ENCODE results near the gene TMPRSS3.

The TMPRSS3 gene

DNA sequence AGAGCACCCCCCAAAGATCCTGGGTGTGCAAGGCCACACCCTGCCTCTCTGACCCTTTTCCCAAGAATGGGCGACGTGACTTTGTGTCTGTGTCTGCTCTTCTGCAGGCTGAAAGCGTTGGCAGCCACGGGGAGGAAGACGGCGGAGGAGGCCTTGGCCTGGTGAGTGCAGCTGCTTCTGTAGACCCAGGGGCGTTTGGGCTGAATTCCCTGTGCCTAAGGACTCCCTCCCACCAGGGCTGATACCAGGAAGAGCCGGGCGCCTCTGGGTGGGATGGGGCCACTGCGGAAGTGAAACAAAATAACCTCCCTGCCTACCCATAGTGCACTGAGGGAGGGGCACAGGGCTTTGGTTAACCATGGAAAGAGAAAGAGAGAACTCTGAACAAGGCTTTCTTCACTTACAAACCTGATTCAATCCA lies 10.4 kb upstream of the TMPRSS3 start:
- no peak for DNase-seq

DNA sequence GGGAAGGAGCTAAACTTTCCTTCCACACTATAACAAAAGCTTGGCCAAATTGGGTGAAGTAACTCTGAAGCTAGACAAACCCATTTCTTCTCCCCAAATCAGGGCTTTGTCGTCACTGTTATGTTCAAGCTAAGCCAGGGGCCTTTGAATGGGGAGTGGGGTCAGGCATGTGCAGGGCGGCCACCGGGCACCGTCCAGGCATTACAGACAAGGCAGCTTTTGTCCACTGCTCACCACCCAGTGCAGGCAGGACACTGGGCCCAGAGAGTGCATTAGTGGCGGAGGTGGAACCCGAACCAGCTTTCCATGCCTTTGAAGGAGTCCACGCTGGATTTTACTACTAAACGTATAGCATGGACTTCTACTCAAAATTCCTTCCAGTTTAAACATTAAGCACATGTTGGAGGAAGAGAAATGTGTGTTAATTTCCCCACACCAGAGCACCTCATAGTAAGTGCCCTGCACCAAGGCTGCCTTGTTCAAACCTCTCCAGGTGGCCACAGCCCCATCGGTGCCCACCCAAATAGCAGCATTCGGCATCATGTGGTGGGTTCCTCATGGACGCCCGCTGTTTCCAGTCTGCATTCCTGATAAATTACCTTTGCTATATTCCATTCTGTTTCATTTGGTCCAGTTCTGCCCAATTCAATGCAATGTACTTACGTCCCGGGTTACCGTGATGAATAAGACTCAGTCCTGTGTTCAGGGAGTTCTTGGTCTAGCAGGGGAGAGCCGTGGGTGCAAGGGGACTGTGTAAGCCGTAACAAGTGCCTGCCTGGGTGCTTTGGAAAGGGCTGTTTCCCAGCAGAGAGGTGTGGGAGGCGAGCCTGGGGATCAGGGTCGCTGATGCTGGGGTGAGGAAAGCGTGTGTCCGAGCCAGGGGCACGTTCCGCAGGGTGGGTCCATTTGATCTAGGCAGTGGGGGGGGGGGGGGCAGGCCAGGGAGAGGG lies 9.5 kb upstream of the TMPRSS3 start:
- DNase-seq = no peak

DNA sequence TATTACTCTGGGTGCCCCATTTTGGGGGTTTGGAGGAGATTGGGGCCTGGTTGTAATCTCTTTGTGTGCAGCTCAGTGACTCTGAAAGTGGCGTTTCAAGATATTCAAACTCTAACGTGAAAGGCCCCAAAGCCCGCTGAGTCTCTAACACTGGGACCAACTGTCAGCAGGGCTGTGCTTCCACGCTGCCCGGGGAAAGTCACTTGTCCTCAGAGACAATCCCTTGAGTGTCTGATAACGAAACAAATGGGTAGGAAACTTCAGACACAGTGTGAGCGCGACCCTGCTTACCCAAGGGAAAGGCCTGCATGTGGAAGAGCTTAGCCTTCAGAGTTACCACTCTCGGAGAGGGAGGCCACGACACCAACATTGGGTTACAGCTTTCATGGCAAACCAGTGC lies 8.7 kb upstream of the TMPRSS3 start:
- no peak for DNase-seq

DNA sequence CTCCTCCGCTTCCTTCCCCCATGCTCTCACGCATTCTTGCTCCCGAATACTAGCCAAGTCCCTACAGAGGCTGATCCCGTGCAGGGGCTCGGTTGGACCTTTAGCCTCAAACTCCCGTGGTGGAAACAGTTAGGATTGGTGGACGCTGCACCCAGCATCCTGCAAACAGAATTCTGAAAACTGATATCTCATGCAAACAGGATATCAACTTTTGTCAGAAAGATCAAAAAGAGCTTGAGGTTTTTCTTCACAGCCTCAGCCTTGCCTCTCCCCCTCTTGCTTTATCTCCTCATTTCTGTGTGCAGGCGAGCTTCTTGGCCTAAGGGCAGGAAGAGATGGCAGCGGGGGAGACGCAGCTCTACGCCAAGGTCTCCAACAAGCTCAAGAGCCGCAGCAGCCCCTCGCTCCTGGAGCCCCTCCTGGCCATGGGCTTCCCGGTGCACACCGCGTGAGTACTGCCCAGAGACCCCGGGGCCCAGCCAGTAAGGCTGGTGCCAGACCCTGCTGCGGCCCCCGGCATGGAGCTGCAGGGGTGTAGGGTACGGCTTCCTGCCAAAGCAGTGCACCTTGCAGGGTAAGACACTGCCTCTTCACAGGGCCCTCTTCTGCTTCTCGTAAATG lies 7.9 kb upstream of the TMPRSS3 start, which contains the start of gene UBASH3A:
TSS of gene UBASH3A (plus strand) at position 292 of the 621 bp plus-strand sequence. CDS start at position 336, 44 bp downstream.
- DNase-seq = no peak

DNA sequence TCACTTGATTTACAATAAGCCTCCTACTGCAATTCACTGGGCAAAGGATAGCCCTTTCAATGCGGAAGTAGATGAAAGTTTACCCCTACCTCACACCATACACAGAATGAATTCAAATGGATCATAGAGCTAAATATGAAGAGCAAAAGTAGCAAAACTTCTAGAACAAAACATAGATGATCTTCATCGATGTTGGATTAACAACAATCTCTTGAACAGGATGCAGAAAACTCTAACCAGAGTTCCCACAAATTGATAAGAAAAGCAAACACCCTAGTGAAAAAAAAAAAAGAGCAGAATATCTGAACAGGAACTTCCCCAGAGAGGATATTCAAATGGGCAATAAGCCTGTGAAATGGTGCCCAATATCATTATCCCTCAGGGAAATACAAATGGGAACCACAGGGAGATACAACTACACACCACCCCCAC lies 6.0 kb upstream of the TMPRSS3 start:
- DNase-seq = no peak

DNA sequence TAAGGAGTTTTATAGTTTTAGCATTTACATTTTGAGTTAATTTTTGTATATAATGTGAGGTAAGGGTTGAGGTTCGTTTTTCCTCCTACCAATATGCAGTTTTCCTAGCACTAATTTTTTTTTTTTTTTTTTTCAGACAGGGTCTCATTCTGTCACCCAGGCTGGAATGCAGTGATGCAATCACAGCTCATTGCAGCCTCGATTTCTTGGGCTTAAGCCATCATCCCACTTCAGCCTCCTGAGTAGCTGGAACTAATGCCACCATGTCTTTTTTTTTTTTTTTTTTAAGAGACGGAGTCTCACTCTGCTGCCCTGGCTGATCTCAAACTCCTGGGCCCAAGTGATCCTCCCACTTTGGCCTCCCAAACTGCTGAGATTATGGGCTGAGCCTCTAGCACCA lies 5.3 kb upstream of the TMPRSS3 start:
- DNase-seq = no peak

DNA sequence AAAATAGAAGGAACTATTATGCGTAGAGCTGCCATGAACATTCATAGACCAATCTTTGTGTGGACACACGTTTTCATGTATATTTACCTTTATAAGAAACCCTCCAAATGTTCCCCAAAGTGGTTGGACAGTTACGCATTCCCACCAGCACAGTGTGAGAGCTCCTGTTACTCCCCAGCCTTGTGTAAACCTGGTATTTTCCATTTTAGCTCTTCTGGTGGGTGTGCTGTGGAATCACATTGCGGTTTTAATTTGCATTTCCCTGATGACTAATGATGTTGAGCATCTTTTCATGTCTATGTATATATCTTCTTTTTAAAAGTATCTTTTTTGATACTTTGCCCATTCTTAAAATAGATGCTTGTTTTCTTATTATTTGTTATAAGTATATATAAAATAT lies 4.7 kb upstream of the TMPRSS3 start:
- DNase-seq = no peak

DNA sequence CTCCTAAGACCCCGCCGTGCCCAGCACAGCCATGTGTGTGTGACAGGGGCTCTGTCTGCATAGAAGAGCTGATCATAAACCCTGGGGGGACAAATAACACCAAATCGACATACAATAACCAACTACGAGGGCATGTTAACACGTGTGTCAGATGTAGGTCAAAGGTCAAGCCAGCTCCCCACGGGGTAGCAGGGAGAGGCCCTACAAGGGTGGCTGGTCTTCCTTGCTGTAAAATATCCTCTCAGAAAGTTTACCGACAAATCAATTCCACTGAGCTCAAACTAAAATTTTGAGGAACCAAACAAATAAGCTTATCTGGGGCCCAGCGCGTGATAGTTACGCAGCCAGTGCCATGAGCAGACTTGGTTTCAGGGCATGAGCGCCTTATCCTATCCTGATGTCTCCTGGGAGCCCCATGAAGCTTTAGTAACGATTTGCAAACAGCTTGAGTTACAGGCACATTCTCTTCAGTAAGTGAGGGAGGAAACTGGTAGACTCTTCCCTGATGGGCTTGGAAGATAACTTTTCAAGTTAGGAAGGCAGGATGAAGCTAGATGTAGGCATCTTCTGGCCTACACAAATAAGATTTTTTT lies 2.7 kb upstream of the TMPRSS3 start:
- no peak for DNase-seq

DNA sequence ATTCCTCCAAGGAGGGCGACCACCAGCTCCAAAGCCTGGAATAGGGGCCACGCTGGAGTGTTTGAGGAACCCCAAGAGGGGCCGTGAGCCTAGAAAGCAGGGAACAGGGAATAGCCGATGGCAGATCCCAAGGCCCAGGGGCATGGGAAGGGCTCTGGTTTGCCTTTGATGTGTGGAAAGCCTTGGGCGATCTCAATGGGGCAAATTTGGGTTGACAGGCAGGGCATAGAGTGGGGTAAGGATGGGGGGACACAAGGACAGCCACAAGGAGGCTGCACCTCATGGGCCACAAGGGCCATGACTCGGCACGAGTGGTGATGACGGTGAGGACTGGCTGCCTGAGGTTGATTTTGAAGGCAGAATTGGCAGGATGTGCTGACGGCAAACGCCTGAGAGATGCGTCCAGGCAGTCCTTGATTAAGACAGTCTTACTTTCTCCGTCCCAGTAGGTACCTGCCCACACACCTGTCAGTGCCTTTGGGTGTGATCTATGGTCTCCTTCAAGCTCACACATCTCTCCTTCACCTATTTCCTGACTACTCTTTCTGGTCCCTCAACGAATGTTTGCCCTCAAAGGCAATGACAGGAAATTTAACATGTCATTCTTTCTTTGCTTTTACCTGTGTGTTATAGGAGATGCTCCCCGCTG lies 2.0 kb upstream of the TMPRSS3 start:
- DNase-seq = no peak

DNA sequence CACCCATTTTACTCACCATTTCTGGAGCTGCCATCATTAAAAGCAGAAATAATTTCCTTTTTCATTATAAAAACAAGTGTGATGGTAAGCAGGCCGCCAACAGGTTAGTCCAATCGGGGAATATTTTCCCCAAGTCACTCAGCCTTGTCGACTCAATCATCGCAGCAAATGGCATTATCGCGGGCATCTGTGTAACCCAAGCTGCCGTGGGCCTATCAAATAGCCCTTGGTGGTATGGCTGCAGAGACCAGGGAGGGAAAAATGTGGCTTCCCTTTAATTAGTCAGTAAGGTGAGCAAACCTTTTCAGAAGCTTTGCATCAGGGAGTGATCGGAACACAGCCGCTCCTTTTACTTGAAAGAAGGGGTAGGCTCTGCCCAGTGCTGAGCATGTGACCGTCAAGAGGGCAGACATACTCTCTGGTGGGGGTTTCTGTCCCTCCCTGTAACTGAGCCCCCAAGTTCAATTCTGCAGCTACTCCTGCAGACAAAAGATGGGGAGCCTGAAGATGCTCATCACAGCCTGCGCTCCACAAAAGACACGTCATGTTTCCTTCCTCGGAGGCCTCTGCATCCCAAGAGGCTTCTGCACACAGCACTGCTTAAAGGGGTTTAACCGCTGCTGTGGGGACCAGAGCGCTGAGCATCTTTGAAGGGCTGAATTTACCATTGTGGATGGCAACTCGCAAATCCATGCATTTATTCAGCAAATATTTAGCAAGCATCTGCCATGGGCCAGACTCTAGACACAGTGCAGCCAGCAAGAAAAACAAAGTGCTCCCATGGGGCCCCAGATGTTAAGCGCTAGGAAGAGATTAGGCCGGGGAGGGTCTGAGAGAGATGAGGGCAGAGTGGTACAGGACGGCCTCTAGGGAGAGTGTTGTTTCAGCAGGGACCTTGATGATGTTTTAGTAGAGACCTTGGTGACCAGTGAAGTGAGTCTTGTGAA lies 1.2 kb upstream of the TMPRSS3 start:
- no peak for DNase-seq

DNA sequence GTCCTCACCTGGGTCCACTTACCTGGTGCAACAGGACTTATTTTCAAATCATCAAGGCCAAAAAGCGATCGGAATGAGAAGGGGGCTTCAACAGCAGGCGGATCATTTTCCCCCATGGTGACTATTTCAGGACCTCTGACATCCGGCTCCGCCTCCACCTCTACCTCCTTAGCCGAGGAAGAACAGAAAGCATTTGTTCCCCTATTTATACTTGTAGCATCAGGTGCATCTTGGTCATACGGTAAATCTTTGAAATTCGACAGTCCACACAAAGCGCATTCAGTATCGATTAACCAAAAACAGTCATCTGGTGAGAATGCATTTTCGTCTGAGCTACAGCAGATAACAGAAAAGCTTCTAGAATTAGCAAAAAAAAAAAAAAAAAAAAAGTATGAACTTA lies 550 bp downstream of the TMPRSS3 start:
- no peak for DNase-seq

DNA sequence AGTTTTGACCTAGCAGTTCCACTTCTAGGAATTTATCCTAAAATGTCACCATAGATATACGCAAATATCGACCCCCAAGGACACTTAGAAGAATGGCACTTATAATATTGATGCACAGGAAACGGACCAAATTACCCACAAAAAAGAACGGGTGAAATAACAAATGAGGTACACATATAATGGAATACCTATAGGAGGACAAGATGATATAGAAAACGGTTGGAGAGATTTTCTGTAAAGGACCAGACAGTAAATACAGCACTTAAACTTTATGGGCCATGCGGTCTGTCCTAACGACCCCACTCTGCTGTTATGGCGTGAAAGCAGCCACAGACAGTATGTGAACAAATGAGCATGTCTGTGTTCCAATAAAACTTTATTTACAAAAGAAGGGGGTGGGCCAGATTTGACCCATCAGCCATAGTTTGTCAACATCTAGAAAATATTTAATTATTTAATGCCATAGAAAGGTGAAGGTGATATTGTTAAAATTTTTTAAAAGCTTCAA lies 2.4 kb downstream of the TMPRSS3 start:
- DNase-seq = no peak

DNA sequence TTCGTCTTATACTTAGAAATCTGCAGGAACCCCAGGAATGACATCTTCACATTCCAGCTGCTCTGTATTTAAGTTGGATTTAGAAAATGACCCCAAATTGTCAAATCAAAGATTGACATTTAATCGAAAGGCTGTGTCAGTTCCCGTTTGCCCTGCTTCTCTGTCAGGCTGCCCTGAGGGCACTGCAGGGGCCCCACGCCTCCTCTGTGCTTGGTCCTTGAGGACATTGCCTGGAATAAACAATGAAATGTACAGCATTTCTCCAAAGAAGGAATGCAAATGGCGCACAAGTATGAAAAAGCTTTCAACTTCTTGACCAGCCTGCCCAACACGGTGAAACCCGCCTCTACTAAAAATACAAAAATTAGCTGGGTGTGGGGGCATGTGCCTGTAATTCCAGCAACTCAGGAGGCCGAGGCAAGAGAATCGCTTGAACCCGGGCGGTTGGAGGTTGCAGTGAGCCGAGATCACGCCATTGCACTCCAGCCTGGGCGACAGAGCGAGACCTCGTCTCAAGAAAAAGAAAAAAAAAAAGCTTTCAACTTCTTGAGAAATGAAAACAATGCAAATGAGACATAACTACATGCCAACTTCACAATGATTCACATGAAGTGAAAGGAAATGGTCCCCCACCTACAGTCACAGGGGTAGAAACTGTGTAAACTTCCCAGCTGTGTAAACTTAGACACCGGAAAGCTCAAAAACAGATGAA lies 3.0 kb downstream of the TMPRSS3 start:
- DNase-seq = no peak

DNA sequence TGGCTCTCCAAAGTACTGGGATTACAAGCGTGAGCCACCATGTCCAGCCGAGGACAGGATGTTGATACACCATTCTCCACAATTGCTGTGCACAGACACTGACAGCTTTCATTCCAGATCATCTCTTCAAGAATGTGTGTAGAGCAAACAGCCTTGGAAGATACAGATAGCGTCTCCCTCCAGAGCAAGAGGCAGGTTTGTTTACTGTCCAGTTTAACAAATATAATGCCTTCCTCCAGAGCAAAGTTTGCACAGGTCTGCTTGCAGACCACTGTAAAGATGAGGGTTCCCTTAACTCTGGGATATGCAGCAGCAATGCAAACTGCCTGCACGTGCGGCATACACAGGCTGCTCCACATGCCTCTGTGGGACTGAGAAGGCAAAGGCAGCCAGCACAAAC lies 4.6 kb downstream of the TMPRSS3 start:
- DNase-seq = no peak

DNA sequence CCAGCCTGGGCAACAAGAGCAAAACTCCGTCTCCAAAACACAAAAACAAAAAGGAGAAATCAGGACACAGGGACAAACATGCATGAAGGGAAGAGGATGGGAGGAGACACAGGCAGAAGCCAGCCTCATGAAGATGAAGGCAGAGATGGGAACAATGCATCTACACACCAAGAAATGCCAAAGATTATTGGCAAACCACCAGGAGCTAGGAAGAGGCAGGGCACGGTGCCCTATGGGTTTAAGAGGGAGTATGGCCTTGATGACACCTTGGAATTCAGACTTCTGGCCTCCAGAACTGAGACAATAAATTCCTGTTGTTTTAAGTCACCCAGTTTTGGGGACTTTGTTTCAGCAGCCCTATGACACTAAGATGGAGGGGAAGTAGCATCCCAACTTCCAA lies 5.2 kb downstream of the TMPRSS3 start:
- no peak for DNase-seq

DNA sequence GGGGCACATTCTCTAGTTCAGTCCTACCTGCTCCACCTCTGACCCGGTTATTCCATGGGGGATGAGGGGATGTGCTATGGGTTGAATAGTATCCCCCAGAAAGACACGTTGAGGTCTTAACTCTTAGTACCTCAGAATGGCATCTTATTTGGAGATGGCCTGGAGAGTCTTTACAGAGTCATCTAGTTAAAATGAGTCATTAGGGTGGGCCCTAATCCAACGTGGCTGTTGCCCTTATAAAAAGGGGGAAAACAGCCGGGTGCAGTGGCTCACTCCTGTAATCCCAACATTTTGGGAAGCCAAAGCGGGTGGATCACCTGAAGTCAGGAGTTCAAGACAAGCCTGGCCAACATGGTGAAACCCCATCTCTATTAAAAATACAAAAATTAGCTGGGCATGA lies 5.7 kb downstream of the TMPRSS3 start:
- DNase-seq = no peak

DNA sequence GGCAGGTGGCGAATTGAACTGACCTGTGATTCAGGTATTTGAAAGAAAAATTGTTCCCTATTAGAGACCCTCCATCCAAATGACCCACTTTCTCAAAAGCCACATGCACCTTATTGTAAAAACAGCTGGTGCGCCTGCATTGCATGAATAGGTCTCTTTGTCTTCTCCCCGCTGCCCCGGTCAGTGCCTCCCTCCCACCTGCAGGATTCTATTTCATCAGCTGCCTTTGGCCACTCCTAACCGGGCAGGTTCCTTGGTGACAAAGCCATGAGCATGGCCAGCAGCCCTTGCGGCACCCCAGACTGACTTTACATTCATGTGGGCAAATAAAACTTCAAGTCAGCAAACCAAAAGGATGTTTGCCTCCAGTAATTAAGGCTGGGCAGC lies 6.4 kb downstream of the TMPRSS3 start:
- DNase-seq = no peak

DNA sequence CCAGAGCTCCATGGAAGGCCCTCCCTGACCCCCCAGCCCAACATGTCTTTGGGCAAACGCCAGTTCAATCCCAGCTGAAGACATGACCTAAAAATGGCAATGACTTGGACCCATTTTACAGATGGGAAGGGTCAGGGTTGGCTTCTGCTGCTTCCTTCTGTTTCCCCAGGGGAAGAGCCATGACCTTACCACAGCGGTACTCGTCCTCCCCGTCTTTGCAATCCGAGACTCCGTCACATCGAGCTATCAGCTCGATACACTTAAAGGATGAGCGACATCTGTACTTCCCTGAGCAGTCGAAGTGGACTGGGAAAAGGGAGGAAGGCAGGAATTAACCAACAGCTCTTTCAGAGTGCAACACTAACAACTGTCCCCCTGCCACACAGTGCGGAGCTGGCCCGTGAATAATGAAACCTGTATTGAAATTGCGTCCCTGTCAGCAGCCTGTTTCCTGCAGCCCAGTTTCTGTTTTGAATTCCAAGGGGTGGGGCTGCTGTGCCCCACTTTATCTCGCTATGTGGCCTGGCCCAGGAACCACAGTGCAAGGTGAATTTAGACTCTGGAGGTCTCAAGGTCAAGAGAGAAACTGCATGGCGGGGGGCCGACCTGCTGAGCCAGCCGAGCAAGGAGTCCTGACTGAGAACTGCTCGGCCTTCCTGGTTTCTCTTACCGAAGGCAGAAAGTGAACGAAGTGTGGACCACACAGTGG lies 7.0 kb downstream of the TMPRSS3 start:
- no peak for DNase-seq

DNA sequence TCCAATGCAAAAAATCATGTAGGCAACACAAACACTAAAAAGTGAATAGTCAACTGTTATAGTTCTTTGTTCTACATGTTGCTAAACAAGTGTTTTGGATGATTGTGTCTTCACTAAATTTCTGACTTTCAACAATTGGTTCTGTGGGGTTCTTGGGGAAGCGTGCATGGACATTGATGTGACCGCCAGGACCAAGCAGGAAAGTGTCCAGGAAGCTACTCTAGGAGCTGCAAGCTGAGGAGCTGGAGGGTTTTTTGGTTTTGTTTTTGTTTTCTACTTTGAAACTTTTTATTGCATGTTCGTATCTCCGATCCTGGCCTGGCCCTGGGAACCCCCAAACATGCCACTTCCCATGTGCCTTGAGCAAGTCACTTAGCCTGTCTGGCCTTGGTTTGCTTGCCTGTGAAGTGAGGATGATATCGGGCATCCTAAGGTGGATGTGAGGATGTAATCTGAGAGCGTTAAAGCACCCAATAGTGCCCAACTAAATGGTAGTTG lies 8.0 kb downstream of the TMPRSS3 start:
- DNase-seq = no peak

DNA sequence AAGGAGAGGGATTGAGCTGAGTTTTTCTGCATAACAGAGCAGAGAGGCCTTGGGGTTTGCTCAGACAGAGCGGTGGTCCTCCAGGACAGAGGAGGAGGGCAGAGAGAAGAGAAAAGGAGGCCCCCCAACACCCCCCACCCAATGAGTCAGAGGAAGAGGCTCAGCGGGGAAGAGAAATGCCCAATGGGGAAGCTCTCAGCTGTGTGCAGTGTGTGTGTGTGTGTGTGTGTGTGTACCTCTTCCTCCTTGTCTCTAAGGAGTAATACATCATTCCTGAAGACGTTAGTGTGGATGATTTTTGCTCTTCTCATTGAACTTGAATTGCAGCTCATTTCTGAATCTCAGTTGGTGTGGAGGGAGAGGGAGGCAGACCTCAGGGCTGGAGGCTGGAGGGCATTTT lies 8.7 kb downstream of the TMPRSS3 start:
- DNase-seq = no peak
